Muscle of leg (tissue), 11 donors: ENCODE data around the gene REPS1. TPM values are rescaled to one million over a fixed set of nuclear protein-coding genes. Genes with fewer than 3 reads are reported as not detected.
"Not testable (repeated sequence)": the region's sequence is repeated elsewhere in the genome, so short reads cannot be mapped to it uniquely, and the experiment has no call there.

Source experiments
- DNase-seq: peaks from one replicate; pipeline ENCODE4 v3.0.0; 2013
- H3K27ac ChIP-seq: one replicate; pipeline ENCODE4 v1.5.1; 2013; ENCODE audit warnings: mild to moderate bottlenecking, low read length, control low read depth
- H3K27me3 ChIP-seq: one replicate; pipeline ENCODE4 v1.6.1; 2013; ENCODE audit warnings: low read length; ENCODE audit not compliant: control insufficient read depth, insufficient read depth
- H3K36me3 ChIP-seq: one replicate; pipeline ENCODE4 v1.6.1; 2013; ENCODE audit warnings: low read length; ENCODE audit not compliant: control insufficient read depth, insufficient read depth
- H3K4me1 ChIP-seq: one replicate; pipeline ENCODE4 v1.6.1; 2013; ENCODE audit warnings: low read length; ENCODE audit not compliant: control insufficient read depth, insufficient read depth
- H3K4me3 ChIP-seq: one replicate; pipeline ENCODE4 v1.5.1; 2013; ENCODE audit warnings: low read length, control low read depth
- H3K9me3 ChIP-seq: replicated peaks from 2 replicates; pipeline ENCODE4 v1.6.1; 2013; ENCODE audit warnings: low read depth, low read length; ENCODE audit not compliant: control insufficient read depth
- WGBS: methylation state at CpG from one replicate; pipeline ENCODE4 v1.1.5; 2013; ENCODE audit warnings: missing lambda C conversion rate; ENCODE audit not compliant: insufficient coverage; 5-methylcytosine and 5-hydroxymethylcytosine counted together
- polyA plus RNA-seq, 8 donors: library from polyadenylated mRNA; unstranded; fragments of 120-200 nt; gene quantifications; one replicate each; pipeline versions ENCODE4 v1.2.1 to v1.2.3, GENCODE V29; 2013; ENCODE audit warnings: inconsistent platforms in 1 of 8, low replicate concordance in 1 of 8; ENCODE audit not compliant: insufficient read length in 8 of 8, insufficient read depth in 1 of 8
- total RNA-seq: library from RNA; stranded (reverse); fragments of 120-200 nt; gene quantifications from one replicate; pipeline ENCODE4 v1.2.4, GENCODE V29; 2013

Gene REPS1
- total and polyA plus RNA-seq, 9 donors = 28.2 to 49.9 (median 40.9) TPM

- Histone ChIP-seq H3K27me3 (no peaks in the 10 kb centered on the region), H3K36me3 (peaks cover 15% of the 10 kb centered on the region), H3K27ac (no peak overlapping the region), H3K4me1 (no peaks in the 10 kb centered on the region), H3K9me3 (no peaks in the 10 kb centered on the region), H3K4me3 (no peak overlapping the region)
- no peak for DNase-seq
- no CpG with 5 or more reads among the region's 5 CpGs for WGBS
Observed at GRCh38 chr6:138945354-138945753, 42.7 kb downstream of the REPS1 start.

GRCh38 chr6:138944412-138944811, 43.6 kb downstream of the REPS1 start:
- no peak for DNase-seq
- H3K27ac ChIP-seq = no peak overlapping the region
- no peak overlapping the region for H3K4me3 ChIP-seq
- WGBS = no CpG with 5 or more reads among the region's 1 CpG
- no peaks in the 10 kb centered on the region for H3K27me3 ChIP-seq
- H3K4me1 ChIP-seq = no peaks in the 10 kb centered on the region
- peaks cover 15% of the 10 kb centered on the region for H3K36me3 ChIP-seq
- H3K9me3 ChIP-seq = no peaks in the 10 kb centered on the region

DNA sequence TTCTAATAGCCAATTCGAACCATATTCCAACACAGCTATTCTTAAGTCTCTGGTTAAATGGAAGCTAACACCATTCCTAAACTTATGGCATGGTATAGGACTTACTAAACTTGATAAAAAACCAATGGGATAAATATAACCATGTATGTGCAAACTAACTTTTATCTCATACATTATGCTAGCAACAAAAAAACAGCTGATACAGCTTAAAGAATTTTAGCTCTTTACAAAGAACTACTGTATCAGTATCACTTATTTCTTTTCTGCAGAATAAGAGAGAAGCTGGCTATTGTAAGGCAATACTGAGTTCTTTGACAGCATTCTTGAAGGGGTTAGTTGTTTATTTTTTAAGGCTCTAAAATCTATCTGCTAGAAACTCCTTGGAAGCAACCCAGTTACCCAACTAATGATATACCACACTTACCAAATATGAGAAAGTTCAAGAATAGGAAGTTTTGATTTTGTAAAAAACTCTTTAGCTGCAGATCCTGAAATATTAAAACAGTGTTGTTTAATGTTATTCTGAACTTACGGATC, 44.9 kb downstream of the REPS1 start:
- H3K9me3 ChIP-seq = no peaks in the 10 kb centered on the region
- no peak overlapping the region for H3K4me3 ChIP-seq
- H3K27me3 ChIP-seq = no peaks in the 10 kb centered on the region
- peaks cover 15% of the 10 kb centered on the region for H3K36me3 ChIP-seq
- H3K27ac ChIP-seq = no peak overlapping the region
- H3K4me1 ChIP-seq = no peaks in the 10 kb centered on the region
- DNase-seq = no peak
- no CpG with 5 or more reads among the region's 2 CpGs for WGBS

DNA sequence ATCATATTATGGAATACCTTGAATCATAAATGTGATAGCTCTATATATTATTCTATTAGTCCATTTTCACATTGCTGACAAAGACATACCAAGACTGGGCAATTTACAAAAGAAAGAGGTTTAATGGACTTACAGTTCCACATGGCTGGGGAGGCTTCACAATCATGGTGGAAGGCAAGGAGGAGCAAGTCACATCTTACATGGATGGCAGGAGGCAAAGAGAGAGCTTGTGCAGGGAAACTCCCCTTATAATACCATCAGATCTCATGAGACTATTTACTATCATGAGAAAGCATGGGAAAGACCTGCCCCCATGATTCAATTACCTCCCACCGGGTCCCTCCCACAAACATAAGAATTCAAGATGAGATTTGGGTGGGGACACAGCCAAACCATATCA, 51.2 kb downstream of the REPS1 start:
- not testable (repeated sequence) for H3K4me3 ChIP-seq, H3K36me3 ChIP-seq, H3K27me3 ChIP-seq, H3K27ac ChIP-seq, H3K4me1 ChIP-seq, DNase-seq, H3K9me3 ChIP-seq
- WGBS = no CpG with 5 or more reads among the region's 1 CpG

- WGBS = no CpG with 5 or more reads among the region's 1 CpG
Observed at GRCh38 chr6:138931660-138932059, 56.4 kb downstream of the REPS1 start.

GRCh38 chr6:138926579-138926978, 61.5 kb downstream of the REPS1 start:
- H3K4me1 ChIP-seq = no peaks in the 10 kb centered on the region
- no peak for DNase-seq
- H3K36me3 ChIP-seq = no peaks in the 10 kb centered on the region
- no peak overlapping the region for H3K27ac ChIP-seq
- WGBS = no CpG with 5 or more reads among the region's 3 CpGs
- H3K4me3 ChIP-seq = no peak overlapping the region
- H3K27me3 ChIP-seq = no peaks in the 10 kb centered on the region
- no peaks in the 10 kb centered on the region for H3K9me3 ChIP-seq

More at GRCh38 chr6:138931660-138932059, 56.4 kb downstream of the REPS1 start:
- no peaks in the 10 kb centered on the region for H3K27me3 ChIP-seq
- H3K4me3 ChIP-seq = no peak overlapping the region
- H3K36me3 ChIP-seq = peaks cover 2% of the 10 kb centered on the region
- H3K27ac ChIP-seq = no peak overlapping the region
- no peak for DNase-seq
- no peaks in the 10 kb centered on the region for H3K9me3 ChIP-seq
- no peaks in the 10 kb centered on the region for H3K4me1 ChIP-seq

DNA sequence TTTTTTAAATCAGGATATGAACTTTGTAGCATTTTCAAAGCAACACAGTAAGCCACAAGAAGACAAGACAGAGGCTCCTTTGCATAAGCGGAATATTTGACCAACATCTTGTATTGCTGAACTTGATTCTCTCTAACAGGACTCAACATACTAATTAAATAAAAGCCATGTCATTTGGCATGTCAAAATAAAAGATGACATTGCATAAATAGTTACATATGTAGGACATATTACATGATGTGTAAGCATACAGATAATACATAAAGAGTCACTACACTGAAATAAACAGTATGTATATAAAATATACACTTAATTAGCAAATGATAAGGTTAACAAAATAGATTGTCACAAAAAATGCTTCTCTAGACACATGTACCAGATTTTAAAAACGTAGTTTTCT, 62.2 kb downstream of the REPS1 start:
- Histone ChIP-seq H3K4me1 (no peaks in the 10 kb centered on the region), H3K27me3 (no peaks in the 10 kb centered on the region), H3K9me3 (no peaks in the 10 kb centered on the region), H3K27ac (no peak overlapping the region), H3K36me3 (no peaks in the 10 kb centered on the region), H3K4me3 (no peak overlapping the region)
- no peak for DNase-seq
- no CpG with 5 or more reads among the region's 2 CpGs for WGBS

DNA sequence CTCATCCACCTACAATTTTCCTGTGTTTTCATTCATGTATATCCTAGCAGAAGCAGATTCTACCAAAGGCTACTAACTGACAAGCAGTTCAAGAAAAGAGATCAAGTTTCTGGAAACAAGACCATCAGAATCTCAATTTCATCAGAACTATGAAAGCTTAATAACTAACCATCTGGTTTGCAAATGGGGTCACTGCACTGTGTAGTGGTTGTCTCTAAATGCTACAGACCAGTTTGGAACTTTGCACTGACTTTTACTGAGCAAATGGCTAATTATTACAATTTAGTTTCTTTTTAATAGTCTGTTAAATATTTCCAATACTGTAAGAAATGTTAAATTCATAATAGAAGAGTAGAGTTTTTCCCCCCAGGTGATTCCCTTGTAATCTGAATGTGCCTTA, 64.5 kb downstream of the REPS1 start:
- DNase-seq = no peak
- Histone ChIP-seq H3K36me3 (peaks cover 7% of the 10 kb centered on the region), H3K27ac (no peak overlapping the region), H3K9me3 (no peaks in the 10 kb centered on the region), H3K27me3 (no peaks in the 10 kb centered on the region), H3K4me1 (no peaks in the 10 kb centered on the region), H3K4me3 (no peak overlapping the region)

DNA sequence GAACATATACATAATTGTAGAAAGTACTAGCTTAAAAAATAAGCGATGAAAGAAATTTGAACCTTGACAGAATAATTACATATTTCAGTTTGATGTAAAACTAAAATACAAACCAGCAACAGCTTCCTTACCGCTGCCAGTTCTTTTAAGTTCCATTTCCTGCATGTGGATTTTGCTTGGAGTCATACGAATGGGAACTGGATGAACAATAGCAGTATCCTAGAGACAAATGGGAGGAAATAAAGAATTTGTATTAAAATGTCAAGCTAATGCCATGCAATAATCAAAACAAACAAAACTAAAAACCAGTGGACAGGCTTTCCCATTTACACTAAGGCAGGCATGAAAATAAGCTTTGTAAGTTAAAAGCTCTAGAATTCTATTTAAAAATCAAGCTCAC, 67.1 kb downstream of the REPS1 start:
- Histone ChIP-seq H3K9me3 (no peaks in the 10 kb centered on the region), H3K36me3 (peaks cover 12% of the 10 kb centered on the region), H3K27ac (no peak overlapping the region), H3K4me3 (no peak overlapping the region), H3K4me1 (no peaks in the 10 kb centered on the region), H3K27me3 (no peaks in the 10 kb centered on the region)
- no CpG with 5 or more reads among the region's 3 CpGs for WGBS
- DNase-seq = no peak

DNA sequence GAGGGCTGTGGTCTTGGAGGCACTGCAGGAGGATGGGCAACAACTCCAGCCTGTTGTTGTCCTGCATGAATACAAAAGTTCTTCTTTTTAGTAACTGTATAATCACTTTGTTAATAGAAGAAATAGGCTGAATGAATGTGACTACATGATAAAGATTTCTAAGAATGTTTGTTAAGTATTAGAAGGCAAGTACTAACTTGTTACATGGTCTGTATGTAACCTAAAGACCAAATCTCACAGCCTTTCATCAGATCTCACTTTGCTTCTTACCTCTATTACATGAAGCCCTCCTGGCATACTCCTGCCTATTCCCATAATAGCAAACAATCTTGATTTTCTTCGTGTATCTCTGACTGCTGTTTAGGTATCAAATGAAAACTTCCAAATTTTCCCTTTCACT, 73.4 kb downstream of the REPS1 start:
- Histone ChIP-seq H3K27ac (no peak overlapping the region), H3K27me3 (no peaks in the 10 kb centered on the region), H3K4me1 (no peaks in the 10 kb centered on the region), H3K36me3 (peaks cover 44% of the 10 kb centered on the region), H3K9me3 (no peaks in the 10 kb centered on the region), H3K4me3 (no peak overlapping the region)
- no peak for DNase-seq
- WGBS = 91% methylated on average over 1 of the region's 1 CpG

DNA sequence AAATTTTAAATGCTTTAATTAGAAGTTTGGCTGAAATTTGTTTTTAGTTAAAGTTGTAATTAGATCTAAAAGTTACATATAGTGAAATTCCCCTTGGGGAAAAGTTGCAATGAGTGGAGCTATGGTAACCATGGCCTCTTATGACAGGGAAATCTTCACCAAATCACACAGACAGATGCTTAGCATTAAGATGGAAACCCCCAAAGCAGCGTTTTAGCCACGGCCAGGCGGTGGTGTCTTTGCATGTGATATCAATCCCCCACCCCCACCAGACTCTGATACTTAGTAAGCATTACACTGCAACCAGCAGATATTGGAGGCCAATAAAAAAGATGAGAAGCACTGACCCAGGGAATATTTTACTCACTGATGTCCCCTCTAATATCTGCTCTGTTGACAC, 75.7 kb downstream of the REPS1 start:
- DNase-seq = no peak
- no peaks in the 10 kb centered on the region for H3K9me3 ChIP-seq
- H3K27ac ChIP-seq = no peak overlapping the region
- H3K4me1 ChIP-seq = no peaks in the 10 kb centered on the region
- peaks cover 43% of the 10 kb centered on the region for H3K36me3 ChIP-seq
- H3K27me3 ChIP-seq = no peaks in the 10 kb centered on the region
- no peak overlapping the region for H3K4me3 ChIP-seq
- WGBS = no CpG with 5 or more reads among the region's 3 CpGs
